ENCODE measurements around the gene PDLIM4.

PDLIM4 gene

DNA sequence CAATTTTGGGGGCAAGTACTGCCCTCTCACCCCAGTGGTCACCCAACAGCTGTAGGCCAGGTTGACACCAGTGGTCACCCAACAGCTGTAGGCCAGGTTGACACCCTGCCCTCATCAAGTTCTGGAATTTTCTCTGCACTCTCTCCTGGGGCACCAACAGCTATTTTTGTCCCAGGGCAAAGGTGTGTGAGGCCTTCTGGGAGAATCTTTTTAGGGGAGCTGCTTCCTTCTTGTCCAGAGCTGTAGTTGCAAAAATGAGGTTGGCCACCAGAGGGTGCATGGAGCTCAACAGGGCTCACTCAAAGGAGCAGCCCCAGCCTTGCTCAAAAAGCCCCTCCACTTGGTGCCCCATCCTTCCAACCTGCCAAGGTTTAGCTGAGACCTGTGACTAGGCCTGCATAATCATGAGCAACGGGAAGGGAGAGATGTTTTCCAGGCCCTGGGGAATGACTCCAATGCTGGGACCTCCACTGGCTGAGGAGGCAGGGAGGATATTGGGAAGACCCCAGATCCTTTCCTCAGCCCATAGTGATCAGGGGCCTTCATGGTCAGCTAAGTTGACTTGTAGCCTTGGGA lies 19.2 kb upstream of the PDLIM4 start:
- H3K4me3 ChIP-seq (replicated peaks; ENCODE audit: low read depth, low read length): no peak overlapping the region
- DNase-seq (ENCODE audit: low read depth): peak; percentile 75
- TF ChIP-seq, protein P1, sequence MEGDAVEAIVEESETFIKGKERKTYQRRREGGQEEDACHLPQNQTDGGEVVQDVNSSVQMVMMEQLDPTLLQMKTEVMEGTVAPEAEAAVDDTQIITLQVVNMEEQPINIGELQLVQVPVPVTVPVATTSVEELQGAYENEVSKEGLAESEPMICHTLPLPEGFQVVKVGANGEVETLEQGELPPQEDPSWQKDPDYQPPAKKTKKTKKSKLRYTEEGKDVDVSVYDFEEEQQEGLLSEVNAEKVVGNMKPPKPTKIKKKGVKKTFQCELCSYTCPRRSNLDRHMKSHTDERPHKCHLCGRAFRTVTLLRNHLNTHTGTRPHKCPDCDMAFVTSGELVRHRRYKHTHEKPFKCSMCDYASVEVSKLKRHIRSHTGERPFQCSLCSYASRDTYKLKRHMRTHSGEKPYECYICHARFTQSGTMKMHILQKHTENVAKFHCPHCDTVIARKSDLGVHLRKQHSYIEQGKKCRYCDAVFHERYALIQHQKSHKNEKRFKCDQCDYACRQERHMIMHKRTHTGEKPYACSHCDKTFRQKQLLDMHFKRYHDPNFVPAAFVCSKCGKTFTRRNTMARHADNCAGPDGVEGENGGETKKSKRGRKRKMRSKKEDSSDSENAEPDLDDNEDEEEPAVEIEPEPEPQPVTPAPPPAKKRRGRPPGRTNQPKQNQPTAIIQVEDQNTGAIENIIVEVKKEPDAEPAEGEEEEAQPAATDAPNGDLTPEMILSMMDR (IDR thresholded peaks at IDR 0.05; ENCODE audit: low read length, missing control alignments): peak; percentile 89

DNA sequence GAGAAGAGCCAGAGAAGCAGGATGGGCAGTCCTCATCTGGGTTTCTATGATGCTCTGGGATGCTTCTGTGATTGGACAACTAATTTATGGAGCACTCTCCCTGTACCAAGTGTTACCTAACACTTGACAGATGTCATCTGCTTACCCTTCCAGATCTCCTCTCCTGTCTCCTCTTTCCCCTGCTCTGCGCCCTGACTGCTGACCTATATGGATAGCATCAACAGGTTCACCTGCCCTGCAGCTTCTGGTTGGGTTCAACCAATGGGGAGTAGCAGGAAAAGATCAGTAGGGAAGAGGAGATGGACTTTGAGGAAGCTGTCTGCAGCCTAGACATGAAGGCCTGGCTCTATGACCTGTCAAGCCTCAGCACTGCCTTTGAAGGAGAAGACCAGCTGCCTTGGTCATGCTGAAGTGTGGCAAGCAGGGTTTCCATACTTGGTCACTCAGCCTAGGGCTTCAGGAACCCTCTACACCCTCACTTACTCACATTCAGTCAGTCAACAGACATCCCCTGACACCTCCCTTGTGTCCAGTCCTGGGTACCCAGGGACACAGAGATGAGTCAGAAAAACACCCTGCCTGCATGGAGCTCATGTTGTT lies 18.5 kb upstream of the PDLIM4 start:
- no peak for DNase-seq (ENCODE audit: low read depth)
- no peak overlapping the region for H3K4me3 ChIP-seq (replicated peaks; ENCODE audit: low read depth, low read length)
- TF ChIP-seq, protein P1 (IDR thresholded peaks at IDR 0.05; ENCODE audit: low read length, missing control alignments): no peak

DNA sequence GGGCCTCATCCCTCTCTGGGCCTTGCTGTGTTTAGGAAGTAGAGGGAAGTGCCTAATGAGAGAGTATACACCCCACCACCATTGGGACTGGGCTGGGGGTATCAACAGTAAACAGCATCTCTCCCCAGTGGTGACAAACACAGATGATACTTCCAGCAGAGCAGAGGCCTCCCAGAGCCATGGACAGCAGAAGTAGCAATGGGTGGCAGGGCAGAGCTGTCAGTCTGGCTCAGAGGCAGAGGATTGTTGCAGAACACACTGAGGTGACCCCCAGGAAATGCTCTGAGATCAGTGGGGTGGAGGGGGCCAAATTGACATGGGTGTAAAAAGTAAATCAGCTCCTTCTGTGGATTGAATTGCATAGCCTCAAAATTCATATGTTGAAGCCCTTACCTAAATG lies 17.7 kb upstream of the PDLIM4 start:
- TF ChIP-seq, protein P1 (IDR thresholded peaks at IDR 0.05; ENCODE audit: low read length, missing control alignments): no peak
- no peak overlapping the region for H3K4me3 ChIP-seq (replicated peaks; ENCODE audit: low read depth, low read length)
- no peak for DNase-seq (ENCODE audit: low read depth)

DNA sequence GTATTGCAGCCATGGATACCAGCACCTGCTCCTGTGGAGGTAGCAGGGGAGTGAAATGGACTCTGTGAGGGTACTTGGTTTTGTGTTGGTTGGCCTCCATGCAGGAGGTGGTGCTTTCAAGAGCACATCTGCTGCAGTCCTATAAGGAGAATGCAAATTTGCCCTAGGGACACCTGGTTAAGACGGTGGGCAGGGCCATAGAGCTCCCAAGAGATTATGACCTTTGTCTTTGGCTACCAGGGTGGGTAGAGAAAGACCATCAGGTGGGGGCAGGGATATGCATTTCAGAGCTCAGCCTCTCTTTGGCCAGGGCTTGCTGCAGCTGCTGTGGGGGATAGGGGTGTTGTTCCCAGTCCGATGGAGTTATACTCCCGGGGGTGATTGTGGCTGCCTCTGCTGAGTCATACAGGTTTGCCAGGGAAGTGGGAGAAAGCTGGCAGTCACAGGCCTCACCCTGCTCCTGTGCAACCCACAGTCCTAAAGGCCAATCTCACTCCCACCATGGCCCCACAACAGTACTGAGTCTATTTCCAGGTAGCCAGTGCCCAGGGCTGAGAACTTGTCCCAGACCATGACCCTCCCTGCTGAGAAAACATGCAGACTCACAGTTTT lies 14.0 kb upstream of the PDLIM4 start:
- no peak overlapping the region for H3K4me3 ChIP-seq (replicated peaks; ENCODE audit: low read depth, low read length)
- DNase-seq (ENCODE audit: low read depth): no peak
- TF ChIP-seq, protein P1 (IDR thresholded peaks at IDR 0.05; ENCODE audit: low read length, missing control alignments): no peak

DNA sequence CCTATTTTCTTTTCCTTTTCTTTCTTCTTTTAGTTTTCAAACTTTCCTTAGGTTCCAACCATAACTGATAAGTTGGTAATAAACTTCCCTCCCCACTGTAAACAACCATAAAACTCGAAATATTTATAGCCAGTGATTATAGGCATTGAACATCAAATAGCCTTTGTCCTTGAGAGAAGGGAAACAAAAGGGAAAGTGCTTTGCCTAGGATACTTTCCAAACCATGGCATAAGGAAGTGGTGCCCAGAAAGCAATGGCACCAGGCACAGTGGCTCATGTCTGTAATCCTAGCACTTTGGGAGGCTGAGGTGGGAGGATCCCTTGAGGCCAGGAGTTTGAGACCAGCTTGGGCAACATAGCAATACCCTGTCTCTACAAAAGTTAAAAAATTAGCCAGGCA lies 11.9 kb upstream of the PDLIM4 start:
- H3K4me3 ChIP-seq (replicated peaks; ENCODE audit: low read depth, low read length): no peak overlapping the region
- DNase-seq (ENCODE audit: low read depth): no peak
- TF ChIP-seq, protein P1 (IDR thresholded peaks at IDR 0.05; ENCODE audit: low read length, missing control alignments): no peak

DNA sequence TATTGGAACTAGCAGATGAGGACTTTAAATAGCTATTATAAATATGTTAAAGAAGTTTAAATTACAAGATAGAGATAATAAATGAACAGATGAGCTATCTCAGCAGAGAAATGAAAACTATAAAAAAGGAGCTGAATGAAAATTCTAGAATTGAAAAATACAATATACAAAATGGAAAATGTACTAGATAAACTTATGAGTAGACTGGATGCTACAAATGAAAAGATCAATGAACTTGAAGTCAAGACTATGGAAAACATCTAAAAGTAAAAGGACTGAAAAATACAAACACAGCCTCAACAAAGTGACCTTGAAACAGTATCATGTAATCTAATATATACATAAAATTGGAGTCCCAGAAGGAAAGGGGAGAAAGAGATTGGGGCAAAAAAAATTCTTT lies 10.7 kb upstream of the PDLIM4 start:
- no peak overlapping the region for H3K4me3 ChIP-seq (replicated peaks; ENCODE audit: low read depth, low read length)
- TF ChIP-seq, protein P1 (IDR thresholded peaks at IDR 0.05; ENCODE audit: low read length, missing control alignments): no peak
- DNase-seq (ENCODE audit: low read depth): no peak

All from fibroblast of pulmonary artery (primary cell).